CD1c-positive myeloid dendritic cell (primary cell): Measurements from ENCODE around the gene ETV7.

Experiments
- DNase-seq: peaks from one replicate; pipeline ENCODE4 v3.0.0-alpha.2; 2016; ENCODE audit errors: extremely low spot score

Gene ETV7

DNA sequence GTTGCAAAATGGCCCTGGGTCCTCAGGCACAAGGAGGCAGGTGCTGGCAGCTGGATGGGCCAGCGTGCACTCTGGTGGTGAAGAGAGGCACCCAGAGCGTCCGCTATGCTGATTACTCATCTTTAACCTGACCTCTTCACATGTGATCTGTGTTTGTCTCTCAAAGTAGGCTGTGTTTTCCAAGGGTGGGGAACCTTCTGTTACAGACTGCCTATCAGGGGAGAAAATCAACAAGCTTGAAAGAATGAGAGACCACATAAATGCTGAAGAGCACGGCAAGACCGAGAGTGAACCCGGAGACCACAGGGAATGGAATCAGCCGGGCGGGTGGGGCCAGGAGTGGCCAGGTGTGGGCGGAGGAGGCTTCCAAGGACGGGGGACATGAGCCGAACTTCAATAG, 67.0 kb downstream of the ETV7 start:
- DNase-seq: no peak

- no peak for DNase-seq
Measured at GRCh38 chr6:36319821-36320220, 67.6 kb downstream of the ETV7 start.

- no peak for DNase-seq
Measured at GRCh38 chr6:36319436-36319762, 68.1 kb downstream of the ETV7 start.

DNA sequence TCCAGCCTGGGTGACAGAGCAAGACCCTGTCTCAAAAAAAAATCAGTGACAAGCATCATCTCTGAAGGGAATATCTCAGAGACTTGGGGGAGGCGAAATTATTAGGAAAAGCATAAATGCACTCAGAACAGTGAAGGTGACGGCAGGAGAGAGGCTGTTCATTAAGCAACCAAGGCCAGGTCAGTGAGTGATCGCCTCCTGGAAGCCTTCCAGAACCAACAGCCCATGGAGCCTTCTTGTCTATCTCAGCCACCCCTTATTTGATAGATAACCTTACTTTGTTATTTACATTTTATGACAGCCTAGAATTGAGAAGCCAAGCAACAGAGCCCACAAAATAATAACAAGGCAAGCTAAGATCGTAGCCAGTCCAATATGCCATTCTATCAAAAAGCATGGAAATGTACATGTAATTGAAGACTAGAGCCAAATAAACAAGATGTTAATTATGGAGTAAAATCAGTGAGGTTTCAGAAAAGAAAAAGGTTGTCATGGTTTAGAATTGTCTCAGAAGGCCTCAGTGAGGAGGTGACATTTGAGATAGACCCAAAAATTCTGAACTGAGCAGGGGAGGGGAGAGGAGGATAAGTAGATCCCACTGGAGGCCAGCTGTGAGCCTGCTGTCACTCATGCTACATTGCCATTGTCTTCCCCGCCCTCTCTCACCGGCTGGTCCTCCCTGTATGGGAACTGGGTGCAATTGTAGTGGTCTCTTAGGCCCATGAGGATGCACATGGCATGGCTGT, 68.6 kb downstream of the ETV7 start:
- no peak for DNase-seq

- DNase-seq: no peak
Measured at GRCh38 chr6:36317623-36318022, 69.8 kb downstream of the ETV7 start.
